ENCODE measurements around the gene MCF2L2.

The MCF2L2 gene

DNA sequence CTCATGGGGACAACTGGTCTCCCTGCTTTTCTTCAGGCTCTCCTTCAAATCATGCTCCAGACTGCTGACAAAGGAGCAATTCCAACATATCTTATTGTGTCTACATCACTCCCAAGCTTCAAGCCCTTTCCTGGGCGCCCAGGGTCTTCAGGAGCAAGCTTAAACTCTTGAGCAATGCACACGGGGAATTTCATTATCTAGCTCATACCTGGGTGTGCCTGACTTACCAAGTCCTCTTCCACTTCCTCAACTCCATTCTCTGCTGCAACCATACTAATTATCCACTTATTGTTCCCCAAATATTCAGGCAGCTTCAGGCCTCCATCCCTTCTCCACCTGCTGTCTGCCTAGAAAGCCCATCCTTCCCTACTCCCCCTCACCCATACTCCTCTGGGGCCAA lies 124.7 kb downstream of the MCF2L2 start:
- no peak overlapping the region for H3K4me3 ChIP-seq (ENCODE audit: low read depth, low read length)
- TF ChIP-seq, protein P1, sequence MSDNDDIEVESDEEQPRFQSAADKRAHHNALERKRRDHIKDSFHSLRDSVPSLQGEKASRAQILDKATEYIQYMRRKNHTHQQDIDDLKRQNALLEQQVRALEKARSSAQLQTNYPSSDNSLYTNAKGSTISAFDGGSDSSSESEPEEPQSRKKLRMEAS (IDR thresholded peaks at IDR 0.05; ENCODE audit: low read depth, low read length) = no peak
- no peak for TF ChIP-seq MYC (IDR thresholded peaks at IDR 0.05; ENCODE audit: low read depth, low read length)
- TF ChIP-seq, protein P2, sequence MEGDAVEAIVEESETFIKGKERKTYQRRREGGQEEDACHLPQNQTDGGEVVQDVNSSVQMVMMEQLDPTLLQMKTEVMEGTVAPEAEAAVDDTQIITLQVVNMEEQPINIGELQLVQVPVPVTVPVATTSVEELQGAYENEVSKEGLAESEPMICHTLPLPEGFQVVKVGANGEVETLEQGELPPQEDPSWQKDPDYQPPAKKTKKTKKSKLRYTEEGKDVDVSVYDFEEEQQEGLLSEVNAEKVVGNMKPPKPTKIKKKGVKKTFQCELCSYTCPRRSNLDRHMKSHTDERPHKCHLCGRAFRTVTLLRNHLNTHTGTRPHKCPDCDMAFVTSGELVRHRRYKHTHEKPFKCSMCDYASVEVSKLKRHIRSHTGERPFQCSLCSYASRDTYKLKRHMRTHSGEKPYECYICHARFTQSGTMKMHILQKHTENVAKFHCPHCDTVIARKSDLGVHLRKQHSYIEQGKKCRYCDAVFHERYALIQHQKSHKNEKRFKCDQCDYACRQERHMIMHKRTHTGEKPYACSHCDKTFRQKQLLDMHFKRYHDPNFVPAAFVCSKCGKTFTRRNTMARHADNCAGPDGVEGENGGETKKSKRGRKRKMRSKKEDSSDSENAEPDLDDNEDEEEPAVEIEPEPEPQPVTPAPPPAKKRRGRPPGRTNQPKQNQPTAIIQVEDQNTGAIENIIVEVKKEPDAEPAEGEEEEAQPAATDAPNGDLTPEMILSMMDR (IDR thresholded peaks at IDR 0.05; ENCODE audit: low read depth, low read length) = no peak
- no peak for TF ChIP-seq POLR2A (IDR thresholded peaks at IDR 0.05; ENCODE audit: extremely low read depth, insufficient read length)
- DNase-seq (ENCODE audit: low read depth) = no peak

DNA sequence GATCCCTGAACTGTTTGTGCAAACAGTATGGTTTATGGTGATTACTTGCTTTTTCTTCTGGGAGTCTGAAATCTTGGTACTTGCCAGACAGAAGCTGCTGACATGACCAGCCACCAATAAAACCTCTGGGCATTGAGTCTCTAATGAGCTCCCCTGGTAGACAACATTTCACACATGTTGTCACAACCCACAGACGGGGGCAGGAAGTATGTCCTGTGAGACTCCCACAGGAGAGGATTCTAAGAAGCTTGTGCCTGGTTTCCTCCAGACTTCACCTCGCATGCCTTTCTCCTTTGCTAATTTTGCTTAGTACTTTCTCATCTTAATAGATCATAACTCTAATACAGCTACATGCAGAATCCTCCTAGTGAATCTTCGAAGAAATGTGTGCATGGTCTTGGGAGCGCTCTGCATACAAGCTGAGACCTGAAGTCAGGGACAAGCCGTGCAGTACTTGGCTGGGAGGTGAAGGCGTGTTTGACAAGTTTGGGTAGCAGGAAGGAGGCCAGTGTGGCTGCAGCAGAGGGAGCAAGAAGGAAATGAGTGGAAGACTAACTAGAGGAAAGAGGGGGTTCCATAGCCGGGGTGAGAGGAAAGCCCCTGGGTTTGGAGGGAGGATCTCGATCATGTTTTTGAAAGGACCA lies 126.4 kb downstream of the MCF2L2 start:
- peak; percentile 71 for DNase-seq (ENCODE audit: low read depth)
- TF ChIP-seq POLR2A (IDR thresholded peaks at IDR 0.05; ENCODE audit: extremely low read depth, insufficient read length) (no peak), MYC (IDR thresholded peaks at IDR 0.05; ENCODE audit: low read depth, low read length) (no peak)
- TF ChIP-seq, protein P2 (IDR thresholded peaks at IDR 0.05; ENCODE audit: low read depth, low read length) = no peak
- TF ChIP-seq, protein P1 (IDR thresholded peaks at IDR 0.05; ENCODE audit: low read depth, low read length) = no peak
- no peak overlapping the region for H3K4me3 ChIP-seq (ENCODE audit: low read depth, low read length)

DNA sequence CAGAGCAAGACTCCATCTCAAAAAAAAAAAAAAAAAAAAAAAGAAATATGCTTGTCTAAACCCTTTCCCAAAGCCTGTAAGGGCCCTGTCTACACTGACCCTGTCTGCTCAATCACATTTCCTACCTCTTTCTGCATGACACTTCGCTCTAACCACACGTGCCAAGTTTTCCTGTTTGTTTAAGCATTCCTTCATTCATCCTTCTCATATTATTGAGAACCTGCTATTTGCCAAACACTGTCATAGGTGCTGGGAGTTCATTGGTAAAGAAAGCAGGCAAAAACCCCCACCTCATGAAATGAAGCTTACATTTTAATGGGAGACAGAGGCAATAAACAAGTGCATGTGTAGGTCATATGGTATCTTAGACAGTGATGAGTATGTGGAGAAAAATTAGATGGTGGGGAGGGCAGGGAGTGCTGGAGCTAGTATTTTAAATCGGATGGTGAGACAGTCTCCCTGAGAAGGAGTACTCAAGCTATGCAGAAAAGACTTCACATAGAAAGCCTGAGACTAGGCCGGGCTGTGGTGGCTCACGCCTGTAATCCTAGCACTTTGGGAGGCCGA lies 127.3 kb downstream of the MCF2L2 start:
- no peak overlapping the region for H3K4me3 ChIP-seq (ENCODE audit: low read depth, low read length)
- TF ChIP-seq MYC (IDR thresholded peaks at IDR 0.05; ENCODE audit: low read depth, low read length) (no peak), POLR2A (IDR thresholded peaks at IDR 0.05; ENCODE audit: extremely low read depth, insufficient read length) (no peak)
- TF ChIP-seq, protein P1 (IDR thresholded peaks at IDR 0.05; ENCODE audit: low read depth, low read length) = no peak
- TF ChIP-seq, protein P2 (IDR thresholded peaks at IDR 0.05; ENCODE audit: low read depth, low read length) = no peak
- DNase-seq (ENCODE audit: low read depth) = no peak

DNA sequence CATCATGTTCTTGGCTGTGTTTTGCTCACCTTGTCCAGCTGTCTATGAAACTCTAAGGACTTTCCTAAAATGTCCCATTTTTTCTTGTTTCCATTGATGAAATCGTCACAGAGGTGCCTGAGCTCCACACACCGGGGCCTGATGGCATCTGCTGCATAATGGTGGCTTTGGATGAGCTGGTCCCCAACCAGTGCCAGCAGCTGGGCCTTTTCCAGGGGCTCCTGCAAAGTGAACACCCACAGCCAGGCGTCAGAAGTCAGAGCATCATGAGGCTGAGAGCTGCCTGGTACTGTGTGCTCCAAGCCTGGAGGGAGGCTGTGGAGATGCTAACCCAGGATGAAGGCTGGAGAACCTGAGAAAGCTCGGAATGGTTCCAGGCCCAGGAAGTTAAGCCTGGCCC lies 128.4 kb downstream of the MCF2L2 start:
- no peak overlapping the region for H3K4me3 ChIP-seq (ENCODE audit: low read depth, low read length)
- TF ChIP-seq, protein P1 (IDR thresholded peaks at IDR 0.05; ENCODE audit: low read depth, low read length) = no peak
- TF ChIP-seq, protein P2 (IDR thresholded peaks at IDR 0.05; ENCODE audit: low read depth, low read length) = no peak
- TF ChIP-seq POLR2A (IDR thresholded peaks at IDR 0.05; ENCODE audit: extremely low read depth, insufficient read length) (no peak), MYC (IDR thresholded peaks at IDR 0.05; ENCODE audit: low read depth, low read length) (no peak)
- DNase-seq (ENCODE audit: low read depth) = no peak

DNA sequence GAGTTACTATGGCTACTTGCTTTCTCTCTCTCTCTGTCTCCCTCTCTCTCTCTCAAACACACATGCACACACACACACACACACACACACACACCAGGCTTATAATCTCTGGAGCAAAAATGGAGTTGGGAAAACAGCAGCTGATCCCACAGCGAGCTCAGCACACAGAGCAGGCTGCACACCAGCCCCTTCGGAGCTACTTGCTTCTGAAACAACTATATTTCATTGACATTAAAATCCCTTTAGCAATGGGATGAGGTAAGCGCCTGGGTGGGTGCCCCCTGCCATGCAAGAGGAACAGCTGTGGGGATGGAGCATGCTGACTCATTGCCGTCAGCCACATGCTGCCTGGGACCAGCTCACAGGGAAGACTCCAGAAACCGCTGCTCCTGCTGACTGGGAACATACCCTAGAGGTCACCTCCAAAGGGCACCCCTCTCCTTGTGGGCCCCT lies 129.7 kb downstream of the MCF2L2 start:
- TF ChIP-seq, protein P1 (IDR thresholded peaks at IDR 0.05; ENCODE audit: low read depth, low read length) = peak; percentile 93
- TF ChIP-seq MYC (IDR thresholded peaks at IDR 0.05; ENCODE audit: low read depth, low read length) (peak; percentile 88), POLR2A (IDR thresholded peaks at IDR 0.05; ENCODE audit: extremely low read depth, insufficient read length) (no peak)
- no peak overlapping the region for H3K4me3 ChIP-seq (ENCODE audit: low read depth, low read length)
- DNase-seq (ENCODE audit: low read depth) = peak; percentile 89

DNA sequence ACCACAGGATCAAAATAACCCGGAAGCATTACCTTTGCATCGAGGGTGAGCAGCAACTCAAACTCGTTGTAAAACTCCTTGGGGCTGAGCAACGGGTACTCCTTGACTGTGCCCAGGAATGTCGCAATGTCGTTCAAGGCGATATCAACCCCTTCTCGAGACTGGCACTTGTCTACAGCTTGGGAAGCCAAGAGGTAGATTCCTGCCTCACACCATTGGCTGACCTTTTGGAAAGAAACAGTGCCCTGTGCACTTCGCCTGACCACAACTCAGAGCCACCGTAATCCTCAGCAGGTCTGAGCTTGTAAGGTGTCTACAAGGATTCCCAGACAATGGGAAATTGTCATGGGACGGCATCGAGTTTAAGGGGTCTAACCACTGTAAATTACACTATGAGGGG lies 131.5 kb downstream of the MCF2L2 start:
- DNase-seq (ENCODE audit: low read depth) = no peak
- TF ChIP-seq POLR2A (IDR thresholded peaks at IDR 0.05; ENCODE audit: extremely low read depth, insufficient read length) (no peak), MYC (IDR thresholded peaks at IDR 0.05; ENCODE audit: low read depth, low read length) (no peak)
- TF ChIP-seq, protein P1 (IDR thresholded peaks at IDR 0.05; ENCODE audit: low read depth, low read length) = no peak
- TF ChIP-seq, protein P2 (IDR thresholded peaks at IDR 0.05; ENCODE audit: low read depth, low read length) = no peak
- H3K4me3 ChIP-seq (ENCODE audit: low read depth, low read length) = no peak overlapping the region

Data from NB4 (cell line).